Ramos (cell line): ENCODE data around the gene CRIP2.

Source experiments
- in situ Hi-C: fragments of 300-500 bp; cut with MboI; formaldehyde crosslinking; loops from one replicate; pipeline ENCODE4 v1.14.3; 2022; ENCODE audit warnings: low sequenced_read_pairs; ENCODE audit not compliant: unreplicated experiment

Gene CRIP2

DNA sequence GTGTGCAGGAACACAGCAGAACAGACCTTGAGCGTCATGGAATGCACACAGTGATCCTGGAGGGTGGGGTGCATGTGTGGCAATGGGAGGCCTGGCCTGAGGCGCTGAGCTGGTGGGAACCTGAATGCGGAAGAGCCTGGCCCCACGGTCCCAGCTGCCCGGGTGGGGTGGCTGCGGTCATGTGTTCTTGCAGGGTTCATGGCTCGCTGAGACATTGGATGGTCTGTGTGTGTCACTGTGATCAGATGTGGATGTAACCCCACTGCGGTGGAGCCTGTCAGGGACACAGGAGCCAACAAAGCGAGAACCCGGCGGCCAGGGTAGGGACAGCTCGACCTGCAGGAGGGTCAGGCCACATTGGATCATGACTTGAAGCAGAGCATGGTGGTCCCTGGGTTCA is 31.8 kb upstream of the CRIP2 start:
- in situ Hi-C loops: no loop called here

DNA sequence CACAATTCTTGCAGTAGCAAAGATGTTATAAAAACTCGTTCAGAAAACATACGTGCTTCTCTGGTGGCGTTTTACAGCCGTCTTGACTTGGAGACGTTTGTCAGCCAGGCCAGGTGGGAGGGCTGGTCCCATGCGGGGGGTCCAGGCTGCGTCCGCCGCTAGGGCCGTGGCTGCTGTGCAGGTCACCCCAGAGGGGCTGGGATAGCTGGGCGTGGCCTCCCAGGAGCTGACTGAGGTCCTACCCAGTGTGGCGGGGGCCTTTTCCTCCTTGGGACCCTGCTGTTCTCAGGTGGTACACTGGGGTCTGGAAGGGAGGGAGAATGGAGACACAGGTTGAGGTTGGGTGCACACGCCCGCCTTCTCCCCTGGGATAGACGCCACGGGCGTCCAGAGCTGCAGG is 29.8 kb upstream of the CRIP2 start:
- in situ Hi-C loops: no loop called here

DNA sequence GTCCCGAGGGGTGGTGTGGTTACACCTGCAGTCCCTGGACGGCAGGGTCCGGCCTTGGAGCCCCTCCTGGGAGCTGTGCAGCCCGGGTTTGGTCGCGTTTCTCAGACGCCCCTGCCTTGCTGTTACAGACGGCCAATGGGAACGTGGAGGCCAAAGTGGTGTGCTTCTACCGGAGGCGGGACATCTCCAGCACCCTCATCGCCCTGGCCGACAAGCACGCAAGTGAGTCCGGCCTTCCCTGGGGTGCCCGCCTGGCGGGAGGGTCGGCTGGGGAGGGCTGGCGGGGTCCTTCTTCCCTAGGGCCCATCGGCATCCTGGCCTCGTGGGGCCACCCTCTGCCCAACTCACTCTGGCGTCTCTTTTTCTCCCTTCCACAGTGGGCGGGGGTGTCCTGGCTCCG is 29.3 kb upstream of the CRIP2 start:
- in situ Hi-C loops: no loop called here

DNA sequence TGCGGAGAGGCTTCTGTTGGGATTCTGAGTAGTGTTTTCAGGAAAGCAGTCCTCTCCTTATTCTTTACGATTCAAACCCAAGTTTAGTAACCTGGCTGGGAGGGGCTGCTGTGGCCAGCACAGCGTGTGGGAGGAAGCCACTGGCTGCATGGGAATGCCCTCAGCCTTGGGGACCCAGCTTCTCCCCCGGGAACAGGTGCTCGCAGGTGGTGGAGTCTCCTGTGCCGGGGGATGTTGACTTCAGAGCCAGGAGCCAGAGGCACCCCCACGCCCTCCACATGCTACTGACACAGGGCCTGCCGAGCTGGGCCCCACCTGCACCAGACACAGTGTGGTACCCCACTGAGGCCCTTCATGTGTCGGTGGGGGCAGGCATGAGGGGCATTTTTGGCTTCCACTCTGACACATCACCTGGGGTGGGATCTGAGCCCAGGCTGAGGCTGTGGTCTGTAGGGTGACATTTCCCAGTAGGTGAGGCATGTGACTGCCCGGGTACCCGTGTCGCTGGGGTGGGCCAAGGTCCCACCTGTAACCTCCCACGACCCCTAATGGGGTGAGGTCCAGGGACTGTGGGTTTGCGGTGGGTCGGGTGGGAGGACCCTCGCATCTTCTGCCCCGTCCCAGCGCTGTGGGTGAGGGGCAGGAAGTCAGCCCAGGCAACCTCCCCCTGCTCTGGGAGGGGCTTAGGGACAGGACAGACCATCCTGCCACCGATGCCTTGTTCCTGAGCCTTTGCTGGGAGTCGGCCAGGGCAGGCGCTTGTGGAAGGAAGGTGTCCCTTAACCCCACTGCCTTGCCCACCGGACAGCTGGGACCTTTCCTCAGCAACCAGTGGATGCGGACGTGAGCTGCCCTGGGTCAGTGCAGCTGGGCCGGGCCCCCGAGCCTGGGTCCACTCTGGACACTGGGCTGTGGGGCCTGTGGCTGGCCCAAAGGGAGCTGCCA is 28.4 kb upstream of the CRIP2 start:
- in situ Hi-C loops: no loop called here

DNA sequence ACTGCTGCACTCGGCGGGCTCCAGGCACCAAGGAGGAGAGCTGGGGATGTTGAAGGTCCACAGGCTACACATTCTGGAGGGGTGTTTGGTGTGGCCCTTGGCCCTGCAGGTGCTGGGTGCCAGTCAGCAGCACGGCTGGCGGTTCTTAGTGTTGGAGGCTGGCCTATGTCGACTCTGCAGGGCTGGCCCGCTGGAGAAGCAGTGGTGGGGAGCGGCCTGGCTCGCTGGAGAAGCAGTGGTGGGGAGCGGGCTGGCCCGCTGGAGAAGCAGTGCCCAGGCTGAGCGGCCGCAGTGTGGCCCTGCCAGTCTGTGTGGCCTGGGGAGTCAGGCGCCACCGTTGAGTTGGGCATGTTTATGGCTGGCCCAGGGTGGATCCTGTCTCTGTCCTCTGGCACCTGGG is 27.6 kb upstream of the CRIP2 start:
- in situ Hi-C loops: no loop called here

DNA sequence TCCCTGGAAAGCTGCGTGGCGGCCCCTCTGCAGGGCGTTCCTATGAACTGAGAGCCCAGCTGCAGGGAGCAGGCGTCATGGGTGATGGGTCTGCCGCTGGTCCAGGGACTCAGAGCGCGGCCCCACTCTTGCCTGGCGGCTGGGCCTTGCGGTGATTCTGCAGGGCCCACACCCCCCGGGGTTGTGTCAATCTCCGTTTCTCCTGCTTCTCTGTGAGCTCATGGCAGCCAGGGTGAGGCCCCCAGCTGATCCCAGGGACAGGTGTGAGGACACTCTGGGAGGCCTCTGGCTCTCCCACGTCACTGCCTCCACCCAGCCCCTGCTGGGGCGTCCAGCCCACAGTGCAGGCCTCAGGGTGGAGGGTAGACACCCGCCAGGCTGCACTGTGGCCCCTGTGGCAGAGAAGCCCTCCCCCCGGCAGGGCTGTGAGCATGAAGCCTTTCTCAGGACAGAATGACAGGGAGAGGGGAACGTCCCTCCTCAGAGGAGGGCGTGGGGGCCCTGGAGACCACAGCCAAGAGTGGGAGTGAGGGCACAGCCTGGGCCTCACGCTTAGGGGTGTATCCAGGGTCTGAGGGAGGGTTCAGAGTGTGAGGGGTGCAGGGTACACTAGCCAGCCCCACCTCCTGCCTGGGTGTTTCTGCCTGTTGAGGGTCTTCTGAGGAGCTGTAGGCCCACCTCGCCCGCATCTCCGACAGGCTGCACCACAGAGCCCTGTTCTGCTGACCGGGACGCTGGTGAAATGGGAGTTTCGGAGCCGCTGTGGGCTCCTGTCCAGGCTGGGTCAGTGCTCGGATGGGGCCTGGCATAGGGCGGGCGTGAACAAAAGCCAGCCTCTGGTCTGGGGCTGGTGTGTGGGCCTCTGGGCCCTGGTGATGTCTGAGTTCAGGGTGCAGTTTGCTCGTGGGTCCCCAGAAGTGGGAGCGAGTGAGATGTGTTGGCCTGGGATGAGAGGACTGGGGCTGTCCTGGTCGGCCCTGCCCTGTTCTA is 26.7 kb upstream of the CRIP2 start:
- in situ Hi-C loops: no loop called here

DNA sequence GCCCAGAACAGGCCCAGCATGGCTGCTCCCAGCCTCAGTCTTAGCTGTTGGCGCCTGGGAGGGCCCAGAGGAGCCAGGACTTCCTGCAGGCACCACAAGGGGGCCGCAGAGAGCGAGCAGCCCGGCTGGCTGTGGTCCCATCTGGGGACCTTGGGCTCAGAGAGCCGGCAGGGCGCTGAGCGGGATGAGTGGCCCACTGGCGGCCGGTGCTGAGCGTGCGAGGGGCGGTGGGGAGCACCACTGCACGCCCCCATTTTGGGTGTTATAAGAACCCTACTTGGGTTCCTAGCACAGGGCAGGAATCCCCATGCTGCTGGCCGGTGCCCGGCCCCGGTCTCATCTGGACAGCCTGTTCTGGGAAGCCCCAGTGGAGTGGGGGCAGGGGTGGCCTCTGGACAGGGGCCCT is 25.9 kb upstream of the CRIP2 start:
- in situ Hi-C loops: no loop called here

DNA sequence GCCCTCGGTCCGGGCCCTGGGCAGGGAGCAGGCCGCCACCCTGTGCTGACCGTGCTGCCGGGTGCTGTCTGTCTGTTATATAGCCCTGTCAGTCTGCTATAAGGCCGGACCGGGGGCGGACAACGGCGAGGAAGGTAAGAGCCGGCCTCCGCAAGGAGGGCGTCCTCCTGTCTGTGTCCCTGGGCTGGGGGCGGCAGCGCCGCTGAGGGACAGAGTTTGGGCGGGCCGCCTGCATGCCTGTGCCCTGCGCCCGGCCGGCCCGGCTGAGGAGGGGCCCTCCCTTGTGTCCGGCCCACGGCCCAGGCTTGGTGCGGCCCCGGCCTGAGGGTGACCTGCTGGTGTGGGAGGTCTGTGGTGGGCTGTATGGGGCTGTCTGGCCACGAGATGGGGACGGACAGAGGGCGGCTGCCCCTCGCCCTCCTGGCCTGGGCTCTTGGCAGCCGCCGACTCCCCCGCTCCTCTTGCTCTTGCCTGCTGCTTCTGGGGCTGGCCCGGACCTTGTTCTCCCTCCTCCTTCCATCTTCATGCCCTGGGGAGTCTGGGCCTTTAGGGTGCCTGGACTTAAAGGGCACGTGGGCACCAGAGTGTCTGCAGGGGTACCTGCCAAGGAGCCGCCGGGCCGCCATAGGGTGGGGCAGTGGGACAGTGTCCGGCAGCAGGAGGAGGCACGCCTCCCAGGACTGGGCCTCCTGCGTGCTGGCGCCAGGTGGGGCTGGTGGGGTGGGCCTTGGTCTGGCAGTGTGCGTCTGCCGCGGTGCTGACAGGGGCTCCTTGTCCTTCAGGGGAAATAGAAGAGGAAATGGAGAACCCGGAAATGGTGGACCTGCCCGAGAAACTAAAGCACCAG is 25.1 kb upstream of the CRIP2 start:
- in situ Hi-C loops: no loop called here

DNA sequence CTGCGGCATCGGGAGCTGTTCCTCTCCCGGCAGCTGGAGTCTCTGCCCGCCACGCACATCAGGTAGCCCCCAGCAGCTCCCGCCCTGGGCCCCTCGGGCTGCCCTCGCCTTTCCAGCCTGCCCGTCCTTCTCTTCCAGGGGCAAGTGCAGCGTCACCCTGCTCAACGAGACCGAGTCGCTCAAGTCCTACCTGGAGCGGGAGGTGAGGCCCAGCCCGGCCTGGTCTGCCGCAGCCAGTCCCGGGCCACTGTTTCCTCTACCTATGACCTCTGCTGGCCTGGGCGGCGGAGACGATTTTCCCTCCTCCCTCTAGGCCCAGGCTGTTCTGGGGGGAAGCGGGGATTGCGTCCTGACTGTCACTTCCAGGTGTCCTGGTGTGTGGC is 24.5 kb upstream of the CRIP2 start:
- in situ Hi-C loops: no loop called here

DNA sequence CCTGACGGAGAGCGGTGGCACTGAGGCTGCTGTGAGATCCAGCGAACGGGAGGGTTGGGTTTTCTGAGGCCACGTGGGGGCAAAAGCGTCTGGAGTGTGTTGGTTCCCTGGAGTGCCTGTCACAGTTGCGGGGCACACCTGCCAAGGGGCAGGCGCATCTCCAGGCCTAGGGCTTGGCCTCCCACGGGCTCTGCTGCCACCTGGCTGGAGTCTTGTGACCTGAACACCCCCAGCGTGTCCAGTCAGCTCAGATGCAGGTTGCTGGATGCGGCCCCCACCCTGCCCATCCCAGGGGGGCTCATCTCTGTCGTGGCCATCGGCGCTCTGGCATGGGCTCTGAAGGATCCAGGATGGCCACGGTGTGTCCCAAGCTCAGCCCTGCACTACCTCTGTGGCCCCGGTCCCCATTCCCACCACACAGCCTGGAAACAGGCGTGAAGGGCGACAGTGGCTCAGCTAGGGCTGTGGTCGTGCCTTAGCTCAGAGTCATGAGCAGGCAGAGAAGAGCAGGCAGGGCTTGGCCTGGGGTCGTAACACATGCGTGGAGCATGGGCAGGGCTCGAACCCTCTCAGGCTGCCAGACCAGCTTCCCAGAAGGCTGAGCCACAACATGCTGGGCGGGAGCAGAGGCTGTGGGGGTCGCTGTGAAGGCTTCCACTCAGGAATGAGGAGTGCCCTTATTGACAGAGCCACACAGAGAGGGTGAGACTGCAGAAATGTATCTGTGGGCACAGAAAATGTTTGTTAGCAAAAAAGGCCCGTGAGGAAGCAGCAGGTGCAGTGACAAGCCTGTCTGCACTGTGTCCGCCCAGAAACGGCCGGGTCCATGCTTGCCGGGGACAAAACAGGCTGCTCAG is 23.5 kb upstream of the CRIP2 start:
- in situ Hi-C loops: no loop called here

DNA sequence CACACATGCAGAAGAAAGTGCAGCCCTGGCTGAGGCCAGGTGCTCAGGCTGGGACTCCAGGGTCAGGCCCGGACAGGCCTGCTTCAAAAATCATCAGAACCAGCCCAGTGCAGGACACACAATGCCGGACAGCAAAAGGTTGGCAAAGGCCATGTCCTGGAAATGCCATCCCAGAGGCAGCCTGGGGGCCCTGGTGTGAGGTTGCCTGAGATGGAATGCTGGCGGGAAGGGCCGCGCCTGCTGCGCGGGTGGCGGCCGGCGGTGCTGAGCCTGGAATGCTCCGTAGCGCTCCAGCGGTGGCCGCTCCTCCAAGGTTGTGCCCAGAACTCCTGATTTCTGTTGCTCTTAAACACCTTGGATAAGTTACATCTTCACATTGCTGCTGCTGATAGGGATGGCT is 21.7 kb upstream of the CRIP2 start:
- in situ Hi-C loops: no loop called here

DNA sequence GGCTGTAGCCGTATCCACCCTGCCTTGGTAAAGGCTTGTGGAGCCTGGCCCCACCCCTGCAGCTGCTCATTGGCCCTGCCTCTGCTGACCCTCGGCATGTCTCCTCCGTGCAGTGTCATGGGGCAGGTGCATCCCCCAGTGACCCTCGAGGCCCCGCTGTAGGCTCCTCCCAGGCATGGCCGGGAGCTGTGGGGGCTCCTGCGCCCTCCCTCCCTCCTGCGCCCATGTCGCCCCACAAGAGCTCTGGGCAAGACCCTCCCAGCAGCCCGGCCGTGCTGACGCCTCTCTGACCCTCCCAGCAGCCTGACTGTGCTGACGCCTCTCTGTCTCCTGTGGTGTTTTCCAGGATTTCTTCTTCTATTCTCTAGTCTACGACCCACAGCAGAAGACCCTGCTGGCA is 20.8 kb upstream of the CRIP2 start:
- in situ Hi-C loops: no loop called here

DNA sequence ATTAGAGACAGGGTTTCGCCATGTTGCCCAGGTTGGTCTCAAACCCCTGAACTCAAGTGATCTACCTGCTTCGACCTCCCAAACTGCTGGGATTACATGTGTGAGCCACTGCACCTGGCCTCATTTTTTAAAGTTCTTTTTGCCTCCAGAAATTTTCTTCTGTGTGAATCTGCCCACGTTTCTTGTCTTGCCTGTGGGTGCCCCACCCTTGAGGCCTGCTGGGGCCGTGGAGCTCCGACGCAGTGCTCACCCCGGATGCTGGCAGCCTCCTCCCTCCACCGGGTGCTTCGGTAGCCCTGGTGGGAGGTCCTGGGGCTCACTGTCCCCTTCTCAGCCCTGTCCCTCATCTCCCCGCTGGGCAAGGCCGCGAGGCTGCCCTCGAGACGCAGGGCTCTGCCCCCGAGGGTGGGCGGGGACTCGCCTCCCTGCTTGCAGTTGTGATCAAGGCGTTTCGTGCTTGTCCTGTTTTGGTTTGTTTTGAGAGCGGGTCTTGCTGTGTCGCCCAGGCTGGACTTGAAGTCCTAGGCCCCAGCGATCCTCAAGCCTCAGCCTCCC is 19.5 kb upstream of the CRIP2 start:
- in situ Hi-C loops: no loop called here

DNA sequence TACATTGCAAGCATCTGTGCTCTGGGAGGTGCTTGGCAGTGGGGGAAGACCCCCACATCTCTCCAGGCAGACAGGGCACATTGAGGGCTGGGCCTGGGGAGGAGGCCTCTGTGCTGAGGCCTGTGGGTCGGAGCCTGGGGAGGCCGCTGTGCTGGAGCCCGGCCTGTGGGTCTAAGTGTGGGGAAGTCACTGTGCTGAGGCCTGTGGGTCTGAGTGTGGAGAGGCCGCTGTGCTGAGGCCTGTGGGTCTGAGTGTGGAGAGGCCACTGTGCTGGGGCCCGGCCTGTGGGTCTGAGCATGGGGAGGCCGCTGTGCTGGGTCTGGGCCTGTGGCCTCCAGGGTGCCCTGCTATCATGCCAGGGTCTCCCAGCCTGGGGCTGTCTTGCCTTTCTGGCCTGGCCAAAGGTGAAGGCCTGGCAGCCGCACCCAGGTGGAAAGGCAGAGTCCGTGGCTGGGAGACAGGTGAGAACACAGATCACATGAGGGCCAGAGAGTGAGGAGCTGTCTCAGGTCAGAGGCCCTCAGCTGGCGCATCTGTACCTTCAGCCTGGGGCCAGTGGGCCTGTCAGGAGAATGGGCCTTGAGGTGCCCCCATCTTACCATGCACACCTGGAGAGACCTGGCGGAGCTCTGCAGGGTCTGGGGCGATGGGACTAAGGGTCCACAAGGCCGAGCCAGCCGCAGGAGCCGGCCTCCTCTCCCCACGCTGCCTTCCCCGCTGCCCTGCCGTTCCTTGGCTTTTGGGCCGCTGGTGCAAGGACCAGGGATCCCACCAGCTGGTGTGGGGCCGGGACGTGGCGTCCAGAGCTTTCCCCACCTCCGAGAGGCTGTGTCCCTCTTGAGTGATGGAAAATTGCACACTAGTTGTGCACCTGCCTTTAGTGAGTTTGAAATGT is 18.6 kb upstream of the CRIP2 start:
- in situ Hi-C loops: no loop called here

DNA sequence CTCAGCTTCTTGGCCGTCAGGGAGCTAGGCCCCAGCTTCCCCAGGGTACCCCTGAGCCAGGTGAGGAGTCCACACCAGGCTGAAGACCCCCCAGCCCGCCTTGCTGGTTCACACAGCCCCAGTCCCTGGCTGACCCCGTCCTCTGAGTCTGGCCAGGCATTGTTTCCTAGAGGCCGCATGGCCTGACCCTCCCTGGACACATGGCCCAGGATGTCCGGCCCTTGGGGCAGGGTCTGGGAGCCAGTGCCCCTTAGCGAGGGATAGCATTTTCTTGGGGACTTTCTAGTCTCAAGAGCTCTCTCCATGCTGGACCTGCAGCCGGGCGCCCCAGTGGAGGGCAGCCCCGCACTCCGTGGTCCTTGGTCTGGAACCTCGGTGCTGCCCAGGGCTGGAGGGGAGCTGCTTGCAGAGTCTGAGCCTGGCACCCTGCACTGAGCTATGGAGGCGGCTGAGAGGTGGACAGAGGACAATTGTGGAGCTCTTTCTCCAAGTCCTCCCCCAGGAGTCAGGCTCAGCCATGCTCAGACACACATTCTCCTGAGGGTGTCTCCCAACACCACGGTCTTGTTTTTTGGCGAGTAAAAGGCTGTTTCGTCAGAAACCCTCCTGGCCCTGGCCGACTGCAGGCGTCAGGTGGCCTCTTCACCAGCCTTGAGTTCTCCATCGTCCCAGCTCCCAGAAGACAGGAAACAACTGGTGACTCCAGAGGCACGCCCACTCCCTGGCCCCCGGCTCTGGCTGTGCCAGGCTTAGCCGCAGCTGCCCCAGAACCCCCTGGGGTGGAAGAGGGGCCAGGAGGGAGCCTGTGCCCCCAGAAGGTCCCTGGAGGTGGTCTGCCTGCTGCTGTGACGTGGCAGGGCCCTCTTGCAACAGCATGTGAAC is 17.6 kb upstream of the CRIP2 start:
- in situ Hi-C loops: no loop called here

DNA sequence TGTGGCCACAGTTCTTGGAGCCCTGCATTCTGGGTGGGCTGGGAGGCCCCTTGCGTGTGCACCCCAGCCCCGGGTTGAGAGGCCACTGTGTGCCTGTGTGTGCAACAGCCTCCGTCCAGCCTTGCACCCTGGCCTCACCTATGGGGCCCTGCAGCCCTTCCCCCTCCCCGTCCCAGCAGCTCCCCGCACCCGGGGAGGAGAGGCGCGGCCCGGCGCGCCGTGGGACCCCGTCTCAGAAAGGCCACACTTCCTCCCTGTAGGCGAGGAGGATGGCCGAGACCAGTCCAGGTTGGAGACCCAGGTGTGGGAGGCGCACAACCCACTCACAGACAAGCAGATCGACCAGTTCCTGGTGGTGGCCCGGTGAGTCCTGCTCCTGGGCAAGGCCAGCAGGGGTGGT is 16.6 kb upstream of the CRIP2 start:
- in situ Hi-C loops: no loop called here

DNA sequence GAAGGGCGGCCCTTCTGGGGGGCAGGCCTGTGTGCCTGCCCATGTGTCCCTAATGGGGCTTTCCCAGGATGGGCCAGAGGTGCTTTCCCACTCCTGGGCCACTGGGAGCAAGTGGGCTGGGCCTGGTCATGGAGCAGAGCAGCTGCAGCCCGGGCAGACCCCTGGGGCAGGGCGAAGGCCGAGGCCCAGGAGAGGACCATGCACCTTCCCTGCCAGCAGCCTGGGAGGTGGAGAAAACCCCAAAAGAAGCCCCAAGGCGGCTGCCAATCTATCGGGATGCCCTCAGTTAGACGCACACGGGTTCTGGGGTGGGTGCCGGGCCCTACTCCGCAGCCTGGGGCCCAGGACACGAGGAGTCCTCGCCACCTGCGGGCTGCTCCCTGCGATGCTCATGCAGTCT is 16.1 kb upstream of the CRIP2 start:
- in situ Hi-C loops: no loop called here
